Activated naive CD4-positive, alpha-beta T cell treated with anti-CD3 and anti-CD28 coated beads, Interleukin-2, amount 10 ng/mL, durations not matched to agents 7 days and 5 days (primary cell): ENCODE measurements around the gene ZFPL1.

Experiments used
- CTCF ChIA-PET: fragments of 350-600 bp; sonication (Branson Sonifier 250); formaldehyde crosslinking; loops from one replicate; lab custom pipeline; 2021; ENCODE audit warnings: antibody characterized with exemption; lab: Charles Lee
- DNase-seq: peaks from one replicate; pipeline ENCODE4 v3.0.0-alpha.2; 2020
- H3K27ac Mint-ChIP-seq: one replicate; pipeline ENCODE4 v1.8.0; 2021; ENCODE audit warnings: mild to moderate bottlenecking, moderate library complexity, mixed read lengths
- H3K27me3 Mint-ChIP-seq: one replicate; pipeline ENCODE4 v1.8.0; 2021; ENCODE audit warnings: mild to moderate bottlenecking, mixed read lengths
- H3K36me3 Mint-ChIP-seq: one replicate; pipeline ENCODE4 v1.8.0; 2021; ENCODE audit warnings: mixed read lengths
- H3K4me1 Mint-ChIP-seq: one replicate; pipeline ENCODE4 v1.8.0; 2021; ENCODE audit warnings: mixed read lengths
- H3K4me3 Mint-ChIP-seq: one replicate; pipeline ENCODE4 v1.8.0; 2021; ENCODE audit warnings: mild to moderate bottlenecking, moderate library complexity, mixed read lengths
- H3K9me3 Mint-ChIP-seq: one replicate; pipeline ENCODE4 v1.8.0; 2021; ENCODE audit warnings: mixed read lengths

The ZFPL1 gene

DNA sequence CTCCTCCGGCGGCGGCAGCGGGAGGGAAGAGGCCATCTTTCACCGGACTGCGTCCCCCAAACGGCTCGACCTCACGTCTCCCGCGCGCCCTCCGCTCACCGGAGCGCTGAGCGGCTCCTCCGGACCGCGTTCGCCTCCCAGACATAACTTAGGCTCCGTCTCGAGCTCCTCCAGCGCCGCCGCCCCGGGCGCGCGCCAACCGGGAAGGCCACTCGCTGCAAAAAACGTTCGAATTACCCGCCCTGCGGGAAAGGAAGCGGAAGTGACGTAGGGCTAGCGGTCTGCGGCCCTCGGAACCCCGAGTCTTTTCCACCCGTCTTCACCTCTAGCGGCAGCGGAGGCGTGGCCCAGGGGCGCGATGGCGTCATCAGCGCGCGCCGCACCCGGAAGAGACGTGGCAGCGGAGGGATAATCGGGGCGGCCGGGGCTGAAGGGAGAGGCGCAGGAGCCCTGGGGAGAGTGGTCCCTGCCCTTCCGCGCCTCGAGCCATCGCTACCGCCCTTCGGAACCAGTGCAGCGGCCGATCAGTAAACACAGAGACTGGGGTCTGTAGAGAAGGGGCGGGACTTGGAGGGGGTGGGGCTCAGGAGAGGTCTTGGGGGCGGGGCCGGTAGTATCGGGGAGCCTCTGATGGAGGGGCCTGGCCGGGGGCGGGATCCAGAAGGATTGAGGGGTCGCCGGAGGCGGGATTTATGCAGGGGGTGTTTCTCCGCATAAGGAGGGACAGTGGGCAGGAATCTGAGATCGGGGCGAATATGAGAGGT, at the start of gene ZFPL1, which contains the start of gene CDCA5:
Gene ZFPL1, plus strand, starts transcription at position 389 of the 764 bp plus-strand sequence. CDS start 477 bp downstream, outside the sequence.
Gene CDCA5, minus strand, starts transcription at position 207 of the 764 bp plus-strand sequence. Its CDS starts 62 bp downstream, at position 145.
- peak; percentile 96 for DNase-seq
- peaks cover 12% of the 10 kb centered on the region for H3K27me3 Mint-ChIP-seq
- peaks cover 57% of the 10 kb centered on the region for H3K36me3 Mint-ChIP-seq
- H3K9me3 Mint-ChIP-seq, result no peaks in the 10 kb centered on the region
- peak within 1 kb of the TSS; percentile 97 for H3K4me3 Mint-ChIP-seq
- CTCF ChIA-PET, result interaction anchor here (1.3 to 2.2 kb wide), 5 partner anchors 15 to 70 kb away, joined by 4 to 8 read pairs (median 6); partner anchors contain the start of genes ARL2, TM7SF2 and ZNHIT2
- peak within 1 kb of the TSS; percentile 96 for H3K27ac Mint-ChIP-seq
- peaks cover 59% of the 10 kb centered on the region for H3K4me1 Mint-ChIP-seq

DNA sequence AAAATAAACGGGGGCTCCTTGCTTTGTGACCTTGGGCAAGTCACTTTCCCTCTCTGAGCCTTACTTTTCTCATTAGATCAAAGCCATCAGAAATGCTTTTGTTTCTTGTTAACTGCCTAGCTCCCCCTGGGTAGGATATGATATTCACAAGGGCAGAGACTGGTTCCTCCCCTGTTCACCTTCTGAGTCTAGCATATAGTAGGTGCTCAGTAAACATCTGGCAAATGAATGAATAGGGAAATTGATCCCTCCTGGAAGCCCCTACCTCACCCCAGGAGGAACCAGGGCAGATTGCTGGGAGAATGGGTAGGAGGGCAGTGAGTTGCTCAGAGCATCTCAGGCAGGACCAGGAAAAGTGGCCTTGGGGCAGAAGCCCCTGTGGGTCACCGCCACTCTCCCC, 49.6 kb upstream of the ZFPL1 start:
- DNase-seq, result no peak

DNA sequence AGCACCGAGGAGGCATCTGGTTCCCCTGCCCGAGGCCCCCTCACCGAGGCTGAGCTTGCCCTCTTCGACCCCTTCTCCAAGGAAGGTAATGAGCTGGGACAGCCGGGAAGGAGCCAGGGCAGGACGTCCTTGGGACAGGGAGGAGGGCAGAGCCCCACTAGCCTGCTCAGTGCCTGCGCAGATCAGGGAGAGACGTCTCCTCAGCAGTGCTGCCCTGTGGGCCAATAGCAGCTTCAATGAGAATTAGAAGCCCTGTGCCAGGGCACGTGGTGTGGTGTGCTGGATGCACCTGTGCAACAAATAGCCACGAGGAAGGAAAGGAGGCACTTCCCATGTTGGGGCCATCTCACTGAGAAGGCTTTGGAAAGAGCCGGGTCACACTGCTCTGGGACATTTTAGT, 48.4 kb upstream of the ZFPL1 start:
- peaks cover 13% of the 10 kb centered on the region for H3K4me1 Mint-ChIP-seq
- CTCF ChIA-PET, result interaction anchor here (0.9 kb wide), 1 partner anchor 18 kb away, joined by 3 read pairs; no protein-coding TSS in a partner anchor
- H3K4me3 Mint-ChIP-seq, result no peak overlapping the region
- H3K36me3 Mint-ChIP-seq, result peaks cover 16% of the 10 kb centered on the region
- no peak for DNase-seq
- H3K9me3 Mint-ChIP-seq, result no peaks in the 10 kb centered on the region
- no peaks in the 10 kb centered on the region for H3K27me3 Mint-ChIP-seq
- H3K27ac Mint-ChIP-seq, result no peak overlapping the region

More for the DNA sequence above, 49.6 kb upstream of the ZFPL1 start:
- H3K4me1 Mint-ChIP-seq, result peaks cover 3% of the 10 kb centered on the region
- no peak overlapping the region for H3K4me3 Mint-ChIP-seq
- H3K27me3 Mint-ChIP-seq, result no peaks in the 10 kb centered on the region
- no peaks in the 10 kb centered on the region for H3K9me3 Mint-ChIP-seq
- H3K36me3 Mint-ChIP-seq, result peaks cover 16% of the 10 kb centered on the region
- no peak overlapping the region for H3K27ac Mint-ChIP-seq
- CTCF ChIA-PET, result no interaction called here

DNA sequence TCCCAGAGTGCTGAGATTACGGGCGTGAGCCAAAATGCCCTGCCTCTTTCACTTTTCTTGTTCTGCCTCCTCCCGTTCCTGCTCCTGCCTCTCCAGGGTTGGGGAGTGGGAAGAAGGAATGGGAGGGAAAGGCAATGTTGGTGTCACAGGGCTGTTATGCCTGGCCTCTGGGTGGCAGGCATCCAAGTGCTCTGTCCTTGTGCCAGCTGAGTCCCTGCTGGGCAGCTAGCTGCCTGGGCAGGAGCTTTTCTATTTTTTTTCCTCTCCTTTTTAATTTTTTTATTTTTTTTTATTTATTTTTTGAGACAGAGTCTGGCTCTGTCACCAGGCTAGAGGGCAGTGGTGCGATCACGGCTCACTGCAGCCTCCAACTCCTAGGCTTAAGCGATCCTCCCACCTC, 47.1 kb upstream of the ZFPL1 start:
- Mint-ChIP-seq H3K36me3 (peaks cover 16% of the 10 kb centered on the region), H3K4me3 (no peak overlapping the region), H3K27me3 (no peaks in the 10 kb centered on the region), H3K9me3 (no peaks in the 10 kb centered on the region), H3K4me1 (peaks cover 21% of the 10 kb centered on the region), H3K27ac (no peak overlapping the region)
- CTCF ChIA-PET, result interaction anchor here (1.4 kb wide), 1 partner anchor 9 kb away, joined by 3 read pairs; no protein-coding TSS in a partner anchor
- DNase-seq, result no peak

DNA sequence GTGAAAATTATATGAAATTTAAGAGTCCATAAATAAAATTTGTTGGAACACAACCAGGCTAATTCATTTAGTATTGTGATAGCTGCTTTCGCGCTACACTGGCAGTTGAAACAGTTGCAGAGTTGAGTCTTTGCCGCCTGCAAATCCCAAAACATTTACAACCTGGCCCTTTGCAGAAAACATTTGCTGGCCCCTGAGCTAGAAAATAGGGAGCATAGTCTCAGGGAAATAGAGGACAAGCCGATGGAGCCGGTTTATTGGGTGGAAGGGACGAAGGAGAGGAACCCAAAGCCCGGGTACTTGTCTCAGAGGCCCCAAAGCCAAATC, 43.5 kb upstream of the ZFPL1 start:
- Mint-ChIP-seq H3K27me3 (no peaks in the 10 kb centered on the region), H3K9me3 (no peaks in the 10 kb centered on the region), H3K4me3 (peak overlapping the region; percentile 90), H3K4me1 (peaks cover 46% of the 10 kb centered on the region), H3K36me3 (peaks cover 26% of the 10 kb centered on the region), H3K27ac (peak overlapping the region; percentile 96)
- CTCF ChIA-PET, result interaction anchor here (0.7 to 1.9 kb wide), 9 partner anchors 12 to 128 kb away, joined by 3 to 6 read pairs (median 3); partner anchors contain the start of genes ARL2, TM7SF2 and ZNHIT2
- no peak for DNase-seq

- H3K27me3 Mint-ChIP-seq, result no peaks in the 10 kb centered on the region
- peaks cover 48% of the 10 kb centered on the region for H3K4me1 Mint-ChIP-seq
- CTCF ChIA-PET, result interaction anchor here (0.7 to 1.9 kb wide), 11 partner anchors 12 to 128 kb away, joined by 3 to 6 read pairs (median 3); partner anchors contain the start of genes ARL2, TM7SF2 and ZNHIT2
- peak; percentile 96 for DNase-seq
- H3K36me3 Mint-ChIP-seq, result peaks cover 26% of the 10 kb centered on the region
- no peaks in the 10 kb centered on the region for H3K9me3 Mint-ChIP-seq
- peak within 1 kb of the TSS; percentile 96 for H3K27ac Mint-ChIP-seq
- H3K4me3 Mint-ChIP-seq, result peak within 1 kb of the TSS; percentile 91
Measured at GRCh38 chr11:65040847-65041622, 43.0 kb upstream of the ZFPL1 start, which contains the start of gene SAC3D1. TSS of gene SAC3D1 (plus strand) at chr11:65041210. CDS start at chr11:65041293, 83 bp downstream.

- Mint-ChIP-seq H3K4me3 (peak overlapping the region; percentile 91), H3K4me1 (peaks cover 66% of the 10 kb centered on the region), H3K9me3 (no peaks in the 10 kb centered on the region), H3K27me3 (no peaks in the 10 kb centered on the region), H3K36me3 (peaks cover 26% of the 10 kb centered on the region), H3K27ac (peak overlapping the region; percentile 37)
- no peak for DNase-seq
- CTCF ChIA-PET, result no interaction called here
Measured at GRCh38 chr11:65042891-65043290, 41.1 kb upstream of the ZFPL1 start.

DNA sequence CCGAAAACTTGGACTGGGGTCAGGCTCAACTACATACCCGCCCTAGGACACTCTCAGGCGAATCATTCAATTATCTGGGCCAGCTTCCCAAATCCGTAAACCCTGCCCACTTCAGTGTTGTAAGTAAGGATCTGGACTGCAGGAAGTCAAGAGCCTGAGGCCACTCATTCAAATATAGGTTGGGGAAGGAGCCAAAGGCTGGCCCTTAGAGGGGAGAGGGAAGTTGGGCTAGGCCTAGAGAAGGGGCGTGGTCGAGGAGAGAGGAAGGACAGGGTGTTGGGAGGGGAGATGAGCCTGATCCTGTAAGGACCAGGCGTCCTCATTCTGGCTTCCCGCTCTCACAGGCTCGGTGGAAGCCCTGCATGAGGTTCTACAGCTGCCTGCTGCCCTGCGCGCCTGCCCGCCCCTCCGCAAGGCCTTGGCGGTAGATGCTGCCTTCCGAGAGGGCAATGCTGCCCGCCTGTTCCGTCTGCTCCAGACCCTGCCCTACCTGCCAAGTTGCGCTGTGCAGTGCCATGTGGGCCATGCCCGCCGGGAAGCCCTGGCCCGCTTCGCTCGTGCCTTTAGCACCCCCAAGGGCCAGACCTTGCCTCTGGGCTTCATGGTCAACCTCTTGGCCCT, 40.0 kb upstream of the ZFPL1 start:
- H3K27ac Mint-ChIP-seq, result no peak overlapping the region
- CTCF ChIA-PET, result no interaction called here

DNA sequence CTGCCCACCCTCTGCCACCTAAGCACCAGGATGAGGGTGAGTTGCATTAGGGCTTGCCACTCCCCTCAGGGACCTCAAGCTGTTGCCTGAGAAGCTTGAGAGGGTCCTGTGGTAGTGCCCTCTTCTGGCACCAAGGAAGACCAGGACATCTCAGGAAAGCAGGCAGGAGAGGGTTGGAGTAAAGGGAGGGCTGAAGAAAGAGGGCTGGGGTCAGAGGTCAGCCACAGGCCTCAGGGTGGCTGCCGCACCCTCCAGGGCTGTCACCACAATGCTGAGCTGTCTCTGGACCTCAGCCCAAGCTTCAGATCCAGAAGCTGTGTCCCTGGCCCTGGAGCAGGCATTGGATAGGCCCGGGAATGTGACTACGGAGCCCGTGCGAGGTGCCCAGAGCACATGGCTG, 39.0 kb upstream of the ZFPL1 start:
- Mint-ChIP-seq H3K9me3 (no peaks in the 10 kb centered on the region), H3K27ac (no peak overlapping the region), H3K4me3 (no peak overlapping the region), H3K27me3 (no peaks in the 10 kb centered on the region), H3K36me3 (peaks cover 18% of the 10 kb centered on the region), H3K4me1 (peaks cover 62% of the 10 kb centered on the region)
- CTCF ChIA-PET, result interaction anchor here (0.8 to 0.9 kb wide), 2 partner anchors 32 kb away, joined by 3 to 4 read pairs; partner anchors contain the start of gene ARL2
- DNase-seq, result no peak

More for the DNA sequence above, 40.0 kb upstream of the ZFPL1 start:
- Mint-ChIP-seq H3K9me3 (no peaks in the 10 kb centered on the region), H3K36me3 (peaks cover 18% of the 10 kb centered on the region), H3K4me3 (no peak overlapping the region), H3K27me3 (no peaks in the 10 kb centered on the region), H3K4me1 (peaks cover 69% of the 10 kb centered on the region)
- DNase-seq, result no peak

- DNase-seq, result no peak
- Mint-ChIP-seq H3K36me3 (peaks cover 18% of the 10 kb centered on the region), H3K27me3 (no peaks in the 10 kb centered on the region), H3K4me1 (peaks cover 57% of the 10 kb centered on the region), H3K4me3 (no peak overlapping the region), H3K27ac (no peak overlapping the region), H3K9me3 (no peaks in the 10 kb centered on the region)
- CTCF ChIA-PET, result interaction anchor here (0.9 kb wide), 1 partner anchor 32 kb away, joined by 3 read pairs; the partner anchor contains the start of gene ARL2
Measured at GRCh38 chr11:65045728-65046127, 38.3 kb upstream of the ZFPL1 start.

GRCh38 chr11:65047581-65048422, 36.2 kb upstream of the ZFPL1 start:
- CTCF ChIA-PET, result no interaction called here
- Mint-ChIP-seq H3K9me3 (no peaks in the 10 kb centered on the region), H3K4me1 (peaks cover 46% of the 10 kb centered on the region), H3K27ac (peak overlapping the region; percentile 79), H3K36me3 (peaks cover 18% of the 10 kb centered on the region), H3K4me3 (peak overlapping the region; percentile 73), H3K27me3 (peaks cover 10% of the 10 kb centered on the region)
- peak; percentile 57 for DNase-seq

DNA sequence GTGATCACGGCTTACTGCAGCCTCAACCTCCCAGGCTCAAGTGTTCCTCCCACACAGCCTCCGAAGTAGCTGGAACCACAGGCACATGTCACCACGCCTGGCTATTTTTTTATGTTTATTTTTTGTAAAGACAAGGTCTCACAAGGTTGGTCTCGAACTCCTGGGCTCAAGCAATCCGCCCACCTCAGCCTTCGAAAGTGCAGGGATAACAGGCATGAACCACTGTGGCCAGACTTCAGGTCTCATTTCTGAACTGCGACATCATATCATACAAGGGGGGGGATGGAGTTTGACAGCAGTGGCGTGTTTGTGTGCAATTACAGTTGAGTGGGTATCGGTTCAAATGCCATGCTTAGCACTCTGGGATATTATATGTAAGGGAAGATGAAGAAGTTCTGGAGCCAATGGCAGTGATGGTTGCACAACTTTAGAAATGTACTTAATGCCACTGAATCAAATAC, 32.6 kb upstream of the ZFPL1 start:
- Mint-ChIP-seq H3K9me3 (no peaks in the 10 kb centered on the region), H3K36me3 (peaks cover 3% of the 10 kb centered on the region), H3K27me3 (peaks cover 29% of the 10 kb centered on the region), H3K4me3 (no peak overlapping the region), H3K4me1 (peaks cover 48% of the 10 kb centered on the region), H3K27ac (no peak overlapping the region)
- DNase-seq, result no peak
- CTCF ChIA-PET, result no interaction called here
